ENCODE data around the gene RPL13.
A peak's percentile ranks its signal among the peaks of the same experiment; 100 is the strongest.

Gene RPL13

GRCh38 chr16:89545044-89545830 lies 15.2 kb upstream of the RPL13 start:
- no peak for DNase-seq (ENCODE audit: low read depth in 2 of 2)

DNA sequence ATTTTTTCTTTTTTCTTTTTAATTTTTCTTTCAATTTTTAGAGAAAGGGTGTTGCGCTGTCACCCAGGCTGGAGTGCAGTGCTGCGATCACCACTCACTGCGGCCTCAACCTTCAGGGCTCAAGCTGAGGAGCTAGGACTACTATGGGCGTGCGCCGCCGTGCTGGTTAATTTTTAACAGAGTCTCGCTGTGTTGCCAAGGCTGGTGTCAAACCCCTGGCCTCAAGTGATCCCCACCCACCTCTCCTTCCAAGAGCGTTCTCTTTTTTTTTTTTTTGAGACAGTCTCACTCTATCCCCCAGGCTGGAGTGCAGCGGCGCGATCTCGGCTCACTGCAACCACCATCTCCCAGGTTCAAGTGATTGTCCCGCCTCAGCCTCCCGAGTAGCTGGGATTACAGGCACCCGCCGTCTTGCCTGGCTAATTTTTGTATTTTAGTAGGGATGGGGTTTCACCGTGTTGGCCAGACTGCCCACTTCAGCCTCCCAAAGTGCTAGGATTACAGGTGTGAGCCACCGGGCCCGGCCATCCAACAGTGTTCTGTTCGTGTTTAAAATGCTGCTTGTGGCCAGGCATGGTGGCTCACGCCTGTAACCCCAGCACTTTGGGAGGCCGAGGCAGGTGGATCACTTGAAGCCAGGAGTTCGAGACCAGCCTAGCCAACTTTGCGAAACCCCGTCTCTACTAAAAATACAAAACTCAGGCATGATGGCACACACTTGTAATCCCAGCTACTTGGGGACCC lies 14.5 kb upstream of the RPL13 start:
- no peak for DNase-seq (ENCODE audit: low read depth in 2 of 2)

DNA sequence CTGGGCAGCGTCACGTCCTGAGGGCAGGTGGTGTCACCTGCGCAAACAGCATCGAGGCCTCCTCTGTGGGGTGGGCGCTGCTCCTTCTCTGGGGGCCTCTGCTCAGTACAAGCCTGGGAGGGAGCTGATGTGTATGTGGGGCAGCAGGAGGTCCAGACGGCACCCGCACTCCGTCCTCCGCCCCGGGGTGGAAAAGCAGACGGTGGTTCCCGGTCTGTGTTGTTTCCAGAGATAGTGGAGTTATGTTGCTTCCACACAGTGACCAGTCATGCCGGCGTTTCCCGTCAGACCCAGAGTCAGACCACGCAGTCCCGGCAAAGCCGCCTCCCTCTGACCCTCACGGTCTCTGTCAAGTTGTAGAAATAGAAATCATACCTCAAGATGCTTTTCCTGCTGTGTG lies 13.7 kb upstream of the RPL13 start:
- no peak for DNase-seq (ENCODE audit: low read depth in 2 of 2)

DNA sequence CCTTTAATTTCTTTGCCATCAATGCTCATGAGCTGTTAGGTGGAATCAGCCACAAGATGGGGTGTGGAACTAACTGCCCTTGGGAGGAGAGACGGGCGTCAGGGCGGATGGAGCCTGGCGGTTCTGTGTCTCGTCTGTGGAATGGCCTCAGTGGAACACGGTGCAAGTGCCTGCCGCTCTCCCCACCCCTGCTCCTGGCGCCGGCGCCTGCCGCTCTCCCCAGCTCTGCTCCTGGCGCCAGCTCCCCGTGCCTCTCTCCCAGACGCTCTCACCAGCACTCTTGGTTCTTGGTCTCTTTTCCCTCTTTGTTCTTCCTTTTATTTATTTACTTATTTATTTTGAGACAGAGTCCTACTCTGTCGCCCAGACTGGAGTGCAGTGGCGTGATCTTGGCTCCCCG lies 13.2 kb upstream of the RPL13 start:
- no peak for DNase-seq (ENCODE audit: low read depth in 2 of 2)

- DNase-seq (ENCODE audit: low read depth in 2 of 2): no peak
These were observed 12.6 kb upstream of the RPL13 start for GRCh38 chr16:89547860-89548259.

GRCh38 chr16:89548344-89549006 lies 12.0 kb upstream of the RPL13 start:
- no peak for DNase-seq (ENCODE audit: low read depth in 2 of 2)

DNA sequence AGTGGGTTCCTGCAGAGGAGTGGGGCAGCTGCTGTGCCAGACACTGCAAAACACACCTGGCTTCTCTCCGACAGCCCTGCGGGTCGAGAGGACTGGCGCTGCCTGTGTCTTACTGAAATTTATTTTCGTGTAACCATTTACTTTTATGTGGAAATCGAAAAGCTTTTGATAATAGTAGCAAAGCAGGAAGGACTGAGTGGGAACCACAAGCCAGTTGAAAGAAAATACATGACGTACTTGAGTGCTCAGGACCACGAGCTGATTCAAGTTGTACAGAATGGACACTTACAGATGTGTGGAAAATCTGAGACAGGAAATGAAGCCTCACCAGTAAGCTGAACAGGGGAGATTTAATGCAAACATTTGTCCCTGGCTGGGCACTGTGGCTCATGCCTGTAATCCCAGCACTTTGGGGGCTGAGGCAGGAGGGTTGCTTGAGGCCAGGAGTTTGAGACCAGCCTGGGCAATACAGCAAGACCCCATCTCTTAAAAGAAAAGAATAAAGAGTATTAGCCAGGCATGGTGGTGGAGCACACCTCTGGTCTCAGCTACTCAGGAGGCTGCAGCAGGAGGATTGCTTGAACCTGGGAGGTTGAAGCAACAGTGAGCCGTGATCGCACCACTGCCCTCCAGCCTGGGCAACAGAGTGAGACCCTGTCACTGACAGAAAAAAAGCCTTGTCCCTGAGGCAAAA lies 11.3 kb upstream of the RPL13 start:
- no peak for DNase-seq (ENCODE audit: low read depth in 2 of 2)

DNA sequence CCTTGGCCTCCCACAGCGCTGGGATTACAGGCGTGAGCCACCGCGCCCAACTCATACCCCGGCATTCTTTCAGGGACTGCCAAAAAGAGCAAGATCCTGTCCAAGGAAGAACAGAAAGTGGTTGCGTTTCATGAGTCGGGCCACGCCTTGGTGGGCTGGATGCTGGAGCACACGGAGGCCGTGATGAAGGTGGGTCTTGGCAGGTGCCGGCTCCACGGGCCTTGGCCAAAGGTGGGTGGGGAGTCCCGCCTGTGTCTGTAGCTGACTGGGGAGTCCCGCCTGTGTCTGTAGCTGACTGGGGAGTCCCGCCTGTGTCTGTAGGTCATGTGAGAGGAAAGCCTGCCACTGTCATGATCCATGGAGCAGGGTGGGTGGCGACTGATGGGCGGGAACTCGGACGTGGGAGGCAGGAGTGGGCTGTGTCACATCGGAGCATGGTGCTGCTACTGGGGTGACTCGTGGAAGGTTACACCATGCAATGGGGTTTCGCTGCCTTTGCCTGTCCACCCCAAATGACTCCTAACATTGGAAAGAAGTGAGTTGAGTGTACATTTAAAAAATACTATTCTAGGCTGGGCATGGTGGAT lies 10.0 kb upstream of the RPL13 start:
- no peak for DNase-seq (ENCODE audit: low read depth in 2 of 2)

DNA sequence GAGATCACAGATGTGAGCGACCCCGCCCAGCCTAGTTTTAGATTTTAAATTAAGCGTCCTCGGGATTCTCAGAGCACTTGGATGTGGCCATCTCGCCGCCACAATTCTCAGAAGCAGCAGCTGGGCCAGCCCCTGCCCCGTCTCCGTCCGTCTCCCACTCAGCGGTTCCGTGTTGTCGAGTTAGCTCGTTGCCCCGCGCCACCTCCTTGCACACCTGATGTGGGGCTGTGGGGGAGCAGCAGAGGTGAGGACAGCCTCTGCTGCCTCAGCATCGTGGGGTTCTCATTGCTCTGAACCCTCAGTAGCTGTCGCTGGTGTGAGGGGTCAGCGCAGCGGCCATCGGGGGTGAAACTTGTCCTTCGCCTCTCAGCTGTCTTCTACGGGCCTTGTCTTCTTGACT lies 8.2 kb upstream of the RPL13 start:
- no peak for DNase-seq (ENCODE audit: low read depth in 2 of 2)

GRCh38 chr16:89552913-89553312 lies 7.6 kb upstream of the RPL13 start:
- DNase-seq (ENCODE audit: low read depth in 2 of 2): no peak

DNA sequence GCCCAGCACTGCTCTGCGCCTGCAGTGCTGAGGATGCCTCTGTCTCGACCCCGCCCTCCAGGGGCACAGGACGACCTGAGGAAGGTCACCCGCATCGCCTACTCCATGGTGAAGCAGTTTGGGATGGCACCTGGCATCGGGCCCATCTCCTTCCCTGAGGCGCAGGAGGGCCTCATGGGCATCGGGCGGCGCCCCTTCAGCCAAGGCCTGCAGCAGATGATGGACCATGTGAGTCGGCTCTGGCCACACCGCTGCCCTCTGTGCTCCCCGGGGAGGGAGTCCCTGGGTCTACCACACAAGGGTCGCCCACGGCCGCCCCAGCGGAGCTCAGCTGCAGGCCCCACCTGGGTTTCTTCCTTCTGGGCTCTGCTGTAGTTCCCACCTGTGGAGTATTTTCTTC lies 6.7 kb upstream of the RPL13 start:
- DNase-seq (ENCODE audit: low read depth in 2 of 2): no peak

- no peak for DNase-seq (ENCODE audit: low read depth in 2 of 2)
These were observed 6.1 kb upstream of the RPL13 start for GRCh38 chr16:89554343-89554742.

DNA sequence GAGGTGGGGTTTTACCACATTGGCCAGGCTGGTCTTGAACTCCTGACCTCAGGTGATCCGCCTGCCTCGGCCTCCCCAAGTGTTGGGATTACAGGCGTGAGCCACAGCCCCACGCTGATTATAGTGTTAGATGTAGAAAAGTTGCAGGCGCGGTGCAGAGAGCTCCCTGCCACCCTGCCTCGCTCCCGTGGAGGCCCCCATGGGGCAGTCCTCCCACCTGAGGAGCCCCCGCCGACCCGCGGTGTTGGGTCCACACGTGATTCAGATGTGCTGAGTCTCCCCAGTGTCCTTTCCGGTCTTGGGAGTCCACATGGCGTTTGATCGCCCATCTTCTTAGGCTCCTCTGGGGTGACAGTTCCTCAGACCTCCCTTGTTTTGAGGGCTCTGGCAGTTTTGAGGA lies 5.2 kb upstream of the RPL13 start:
- no peak for DNase-seq (ENCODE audit: low read depth in 2 of 2)

DNA sequence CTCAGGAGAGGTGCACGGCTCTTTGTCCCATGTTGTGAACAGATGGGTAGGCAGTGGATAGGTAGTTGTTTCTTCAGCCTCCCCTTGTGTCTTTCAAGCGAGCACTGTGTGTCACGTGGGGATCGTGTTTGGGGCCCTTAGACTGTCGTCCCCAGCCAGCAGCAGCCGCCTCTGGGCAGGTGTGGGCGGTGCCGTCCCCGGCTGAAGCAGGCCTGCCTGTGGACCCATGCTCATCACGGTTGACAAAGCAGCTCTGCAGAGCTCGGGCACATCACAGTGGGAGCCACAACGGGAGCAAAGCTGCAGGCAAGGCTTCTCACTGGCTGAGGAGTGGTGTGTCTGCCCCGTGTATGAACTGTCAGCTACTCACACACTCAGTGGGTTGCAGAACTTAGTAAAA lies 4.7 kb upstream of the RPL13 start:
- DNase-seq (ENCODE audit: low read depth in 2 of 2): no peak

DNA sequence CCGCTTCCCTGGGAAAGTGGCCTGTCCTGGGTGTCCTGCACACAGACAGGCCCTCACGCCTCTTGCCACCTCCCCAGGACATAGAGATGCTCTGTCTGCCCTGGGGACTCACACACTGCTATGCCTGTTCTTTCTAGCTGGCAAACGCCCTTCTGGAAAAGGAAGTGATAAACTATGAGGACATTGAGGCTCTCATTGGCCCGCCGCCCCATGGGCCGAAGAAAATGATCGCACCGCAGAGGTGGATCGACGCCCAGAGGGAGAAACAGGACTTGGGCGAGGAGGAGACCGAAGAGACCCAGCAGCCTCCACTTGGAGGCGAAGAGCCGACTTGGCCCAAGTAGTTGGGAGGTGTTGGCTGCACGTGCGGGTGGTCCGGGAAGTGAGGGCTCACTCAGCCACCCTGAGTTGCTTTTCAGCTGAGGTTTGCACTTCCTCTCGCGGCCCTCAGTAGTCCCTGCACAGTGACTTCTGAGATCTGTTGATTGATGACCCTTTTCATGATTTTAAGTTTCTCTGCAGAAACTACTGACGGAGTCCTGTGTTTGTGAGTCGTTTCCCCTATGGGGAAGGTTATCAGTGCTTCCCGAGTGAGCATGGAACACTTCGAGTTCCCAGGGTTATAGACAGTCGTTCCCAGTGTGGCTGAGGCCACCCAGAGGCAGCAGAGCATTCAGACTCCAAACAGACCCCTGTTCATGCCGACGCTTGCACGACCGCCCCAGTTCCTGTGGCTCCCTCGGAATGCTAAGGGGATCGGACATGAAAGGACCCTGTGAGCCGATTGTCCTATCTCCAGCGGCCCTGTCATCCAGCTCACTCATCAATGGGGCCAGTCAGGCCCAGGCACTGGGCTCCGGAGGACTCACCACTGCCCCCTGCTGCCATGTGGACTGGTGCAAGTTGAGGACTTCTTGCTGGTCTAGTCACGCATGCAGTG lies 3.5 kb upstream of the RPL13 start:
- DNase-seq (ENCODE audit: low read depth in 2 of 2): peak; percentile 55 to 69

- DNase-seq (ENCODE audit: low read depth in 2 of 2): no peak
These were observed 2.6 kb upstream of the RPL13 start for GRCh38 chr16:89557690-89558490.

DNA sequence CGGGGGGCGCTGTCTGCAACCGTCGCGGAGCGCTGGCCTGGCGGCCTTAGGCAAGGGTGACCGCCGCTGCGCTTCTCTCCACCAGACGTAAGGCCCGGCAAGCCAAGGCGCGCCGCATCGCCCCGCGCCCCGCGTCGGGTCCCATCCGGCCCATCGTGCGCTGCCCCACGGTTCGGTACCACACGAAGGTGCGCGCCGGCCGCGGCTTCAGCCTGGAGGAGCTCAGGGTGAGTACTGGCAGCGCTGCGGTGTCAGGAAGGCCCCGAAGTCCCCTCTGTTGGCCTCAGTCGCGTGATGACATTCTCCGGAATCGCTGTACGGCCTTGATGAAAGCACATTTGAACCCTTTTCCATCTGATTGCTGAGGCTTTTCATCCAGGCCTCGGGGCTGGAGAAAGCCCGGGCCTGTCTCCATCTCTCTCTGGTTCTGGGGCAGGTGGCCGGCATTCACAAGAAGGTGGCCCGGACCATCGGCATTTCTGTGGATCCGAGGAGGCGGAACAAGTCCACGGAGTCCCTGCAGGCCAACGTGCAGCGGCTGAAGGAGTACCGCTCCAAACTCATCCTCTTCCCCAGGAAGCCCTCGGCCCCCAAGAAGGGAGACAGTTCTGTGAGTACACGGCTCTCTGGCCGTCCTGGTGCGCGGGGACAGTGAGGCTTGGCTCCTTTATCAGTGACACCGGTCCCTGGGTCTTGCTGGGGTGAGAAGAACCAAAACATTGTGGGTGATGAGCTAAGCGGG lies 831 bp downstream of the RPL13 start:
- no peak for DNase-seq (ENCODE audit: low read depth in 2 of 2)

DNA sequence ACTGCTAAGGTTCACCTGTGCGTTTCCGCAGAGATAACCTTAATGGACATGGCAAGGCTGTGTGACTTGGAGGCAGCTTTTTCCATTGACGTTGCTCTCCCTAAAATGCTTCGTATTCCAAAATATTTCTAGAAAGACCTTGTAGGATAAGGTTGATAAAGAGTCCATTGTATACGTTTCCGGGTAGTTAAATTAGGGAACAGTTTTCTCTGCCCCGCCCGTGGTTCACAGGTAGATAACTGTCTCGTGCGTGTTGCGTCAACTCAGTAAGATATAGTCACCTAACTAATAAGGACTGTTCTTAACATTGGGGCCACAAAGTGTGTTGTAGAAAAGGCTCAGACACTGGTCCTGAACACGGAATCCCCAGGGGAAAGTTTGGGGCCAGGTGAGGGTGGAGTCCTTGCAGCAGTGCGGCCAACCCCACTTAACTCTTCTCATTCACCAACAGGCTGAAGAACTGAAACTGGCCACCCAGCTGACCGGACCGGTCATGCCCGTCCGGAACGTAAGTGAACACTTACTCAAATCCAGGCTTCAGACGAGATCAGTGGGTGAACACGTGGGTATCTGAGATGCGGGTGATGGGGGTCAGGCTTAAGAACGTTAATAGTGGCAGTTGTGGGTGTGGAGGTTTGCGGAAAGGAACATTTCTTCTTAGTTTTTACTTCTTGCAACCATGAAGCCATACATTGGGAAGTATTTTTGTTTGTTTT lies 1.6 kb downstream of the RPL13 start:
- DNase-seq (ENCODE audit: low read depth in 2 of 2): no peak

GRCh38 chr16:89562939-89563338 lies 2.5 kb downstream of the RPL13 start:
- no peak for DNase-seq (ENCODE audit: low read depth in 2 of 2)
